ENCODE measurements around the gene ZNF275.

DNA sequence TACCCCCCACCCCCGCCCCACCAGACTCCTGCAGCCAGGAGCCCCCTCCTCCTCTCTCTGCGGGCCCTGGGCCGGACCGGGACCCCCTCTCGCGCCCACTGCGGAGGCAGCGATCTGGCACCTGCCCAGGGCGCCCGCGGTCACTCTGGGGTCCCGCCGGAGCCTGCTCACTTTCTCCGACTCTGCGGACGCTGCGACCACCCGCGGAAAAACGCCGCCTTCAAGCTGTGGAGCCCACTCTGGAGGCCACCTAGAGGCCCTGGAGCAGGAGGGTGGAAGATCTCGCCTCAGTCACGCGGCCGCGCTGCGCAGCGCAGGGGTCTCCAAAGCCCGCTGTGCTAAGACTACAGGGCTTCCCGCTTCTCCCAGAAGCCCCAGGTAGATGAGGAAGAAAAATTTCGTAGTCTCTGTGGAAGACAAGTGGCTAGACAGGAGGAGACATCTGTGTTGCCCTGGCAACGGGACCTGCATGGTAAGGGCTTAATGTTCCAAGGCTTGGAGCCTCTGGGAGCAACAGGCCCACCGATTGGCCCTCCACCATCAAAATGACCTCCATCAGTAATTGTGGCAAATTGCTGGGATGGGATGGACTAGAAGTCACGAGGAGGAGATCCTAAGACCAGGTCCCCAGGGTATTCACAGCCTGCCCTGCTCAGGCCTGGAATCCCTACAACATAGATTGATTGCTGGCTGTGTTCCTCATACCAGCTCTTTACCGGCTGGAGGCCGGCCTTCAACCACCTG lies 12.4 kb upstream of the ZNF275 start, which contains the start of gene PNMA6F:
- TF ChIP-seq, protein P1, sequence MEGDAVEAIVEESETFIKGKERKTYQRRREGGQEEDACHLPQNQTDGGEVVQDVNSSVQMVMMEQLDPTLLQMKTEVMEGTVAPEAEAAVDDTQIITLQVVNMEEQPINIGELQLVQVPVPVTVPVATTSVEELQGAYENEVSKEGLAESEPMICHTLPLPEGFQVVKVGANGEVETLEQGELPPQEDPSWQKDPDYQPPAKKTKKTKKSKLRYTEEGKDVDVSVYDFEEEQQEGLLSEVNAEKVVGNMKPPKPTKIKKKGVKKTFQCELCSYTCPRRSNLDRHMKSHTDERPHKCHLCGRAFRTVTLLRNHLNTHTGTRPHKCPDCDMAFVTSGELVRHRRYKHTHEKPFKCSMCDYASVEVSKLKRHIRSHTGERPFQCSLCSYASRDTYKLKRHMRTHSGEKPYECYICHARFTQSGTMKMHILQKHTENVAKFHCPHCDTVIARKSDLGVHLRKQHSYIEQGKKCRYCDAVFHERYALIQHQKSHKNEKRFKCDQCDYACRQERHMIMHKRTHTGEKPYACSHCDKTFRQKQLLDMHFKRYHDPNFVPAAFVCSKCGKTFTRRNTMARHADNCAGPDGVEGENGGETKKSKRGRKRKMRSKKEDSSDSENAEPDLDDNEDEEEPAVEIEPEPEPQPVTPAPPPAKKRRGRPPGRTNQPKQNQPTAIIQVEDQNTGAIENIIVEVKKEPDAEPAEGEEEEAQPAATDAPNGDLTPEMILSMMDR (conservative IDR thresholded peaks at IDR 0.05; ENCODE audit: low read length): no peak
- TF ChIP-seq EZH2phosphoT487 (IDR thresholded peaks at IDR 0.05; ENCODE audit: borderline replicate concordance): no peak

Data from Loucy (cell line).